HG03354 (cell line): ENCODE results near the gene GPLD1.
A peak's percentile ranks its signal among the peaks of the same experiment; 100 is the strongest.

Source experiments
- ATAC-seq: cut with Tn5 transposase; IDR thresholded peaks from one replicate; pipeline ENCODE4 v1.9.1; 2021; ENCODE audit warnings: mild to moderate bottlenecking; ENCODE audit not compliant: unreplicated experiment, poor library complexity, severe bottlenecking

The GPLD1 gene

DNA sequence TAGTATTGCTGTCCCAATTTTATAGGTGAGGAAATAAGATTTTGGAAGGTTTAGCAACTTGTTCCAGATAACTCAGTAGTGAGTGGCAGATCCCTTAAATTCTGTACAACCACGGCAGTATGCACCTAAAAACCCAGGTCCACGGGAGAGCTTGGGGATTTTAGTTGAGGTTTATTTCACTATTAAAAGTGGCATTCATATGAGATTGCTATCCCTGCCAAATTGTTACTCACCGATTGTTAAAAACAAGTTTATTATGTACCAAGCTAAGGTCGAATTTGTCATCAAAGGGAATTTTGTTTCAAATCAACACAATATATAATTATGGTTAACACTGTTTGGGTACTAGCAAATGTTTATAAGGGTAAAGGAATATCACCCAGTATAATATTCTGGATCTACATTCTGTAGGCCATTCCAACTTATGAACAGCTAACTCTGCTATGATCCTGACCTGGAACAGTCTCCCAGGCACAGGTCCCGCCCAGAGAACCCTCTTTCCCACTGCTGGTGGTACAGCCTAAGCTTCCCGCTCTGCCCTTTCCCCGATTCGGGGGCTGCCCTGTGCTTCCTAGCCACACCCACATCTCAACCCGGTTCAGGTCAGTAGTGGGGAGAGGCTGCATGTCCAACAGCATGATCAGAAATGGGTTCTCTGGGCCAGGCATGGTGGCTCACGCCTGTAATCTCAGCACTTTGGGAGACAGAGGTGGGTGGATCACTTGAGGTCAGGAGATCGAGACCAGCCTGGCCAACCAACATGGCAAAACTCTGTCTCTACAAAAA, 24.9 kb downstream of the GPLD1 start:
- no peak for ATAC-seq

DNA sequence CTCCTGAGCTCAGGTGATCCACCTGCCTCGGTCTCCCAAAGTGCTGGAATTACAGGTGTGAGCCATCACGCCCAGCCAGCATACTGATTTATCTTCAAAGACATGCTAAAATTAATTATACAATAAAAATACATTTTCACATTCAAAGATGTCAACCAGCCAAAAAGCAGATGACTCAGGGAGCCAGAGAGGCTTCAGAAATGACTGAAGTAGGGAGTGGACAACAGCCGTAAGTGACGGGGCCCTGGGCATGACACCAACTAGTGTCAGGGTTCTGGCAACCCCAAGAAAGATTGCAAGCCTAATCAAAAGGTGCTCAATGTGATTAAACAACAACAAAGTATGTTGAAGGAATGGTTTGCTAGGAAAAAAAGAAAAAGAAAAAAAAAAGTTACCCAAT, 28.4 kb downstream of the GPLD1 start:
- ATAC-seq, result no peak

DNA sequence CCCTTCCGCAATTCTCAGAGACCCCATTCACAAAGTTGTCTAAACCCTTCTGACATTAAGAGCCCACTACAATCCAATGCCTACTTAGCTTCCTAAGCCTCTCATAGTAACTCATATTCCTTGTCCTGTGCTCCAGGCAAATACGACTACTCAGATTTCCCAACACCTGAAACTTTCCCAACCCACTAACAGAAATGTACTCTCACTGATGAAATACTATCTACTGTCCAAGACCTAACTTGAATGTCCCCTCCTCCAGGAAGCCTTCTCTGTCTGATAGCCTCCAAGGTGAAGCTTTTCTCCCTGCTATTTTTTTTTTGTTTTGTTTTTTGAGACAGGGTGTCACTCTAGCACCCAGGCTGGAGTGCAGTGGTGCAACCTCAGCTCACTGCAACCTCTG, 30.4 kb downstream of the GPLD1 start:
- no peak for ATAC-seq

DNA sequence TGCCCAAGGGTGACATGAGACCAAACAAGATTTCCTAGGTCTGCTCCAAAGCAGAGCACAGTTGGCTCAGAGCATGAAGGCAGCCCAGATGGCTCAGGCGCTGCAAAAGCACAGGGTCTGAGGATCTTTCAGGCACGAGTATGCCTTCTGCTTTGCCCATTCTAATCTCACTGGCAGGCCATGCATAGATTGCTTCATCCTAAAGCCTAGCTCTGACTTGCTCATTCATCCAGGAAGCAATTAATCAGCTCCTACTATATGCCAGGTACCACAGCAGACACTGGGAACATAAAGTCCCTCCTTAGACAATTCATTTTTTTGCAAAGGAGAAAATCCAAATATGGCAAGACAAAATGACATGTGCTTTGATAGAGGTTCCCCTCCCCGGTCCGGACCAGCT, 31.2 kb downstream of the GPLD1 start:
- no peak for ATAC-seq

DNA sequence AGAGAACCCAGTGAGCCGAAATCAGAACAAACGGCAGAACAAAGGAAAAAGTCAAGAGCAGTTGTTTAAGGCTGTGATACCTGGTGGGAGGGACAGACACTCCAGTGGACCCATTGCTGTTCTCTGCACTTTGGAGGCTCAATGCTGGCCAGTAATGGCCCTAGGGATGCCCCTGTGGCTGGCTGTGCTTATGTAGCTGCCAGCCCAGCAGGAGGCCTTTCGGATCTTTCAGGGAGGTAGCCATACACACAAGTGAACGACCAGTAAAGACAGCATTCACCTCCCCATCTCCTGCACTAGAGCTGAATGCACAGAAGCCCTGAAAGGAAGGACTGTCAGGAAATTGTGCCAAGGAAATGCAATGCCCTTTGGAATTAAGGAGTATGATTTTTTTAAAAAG, 34.3 kb downstream of the GPLD1 start:
- ATAC-seq, result no peak

DNA sequence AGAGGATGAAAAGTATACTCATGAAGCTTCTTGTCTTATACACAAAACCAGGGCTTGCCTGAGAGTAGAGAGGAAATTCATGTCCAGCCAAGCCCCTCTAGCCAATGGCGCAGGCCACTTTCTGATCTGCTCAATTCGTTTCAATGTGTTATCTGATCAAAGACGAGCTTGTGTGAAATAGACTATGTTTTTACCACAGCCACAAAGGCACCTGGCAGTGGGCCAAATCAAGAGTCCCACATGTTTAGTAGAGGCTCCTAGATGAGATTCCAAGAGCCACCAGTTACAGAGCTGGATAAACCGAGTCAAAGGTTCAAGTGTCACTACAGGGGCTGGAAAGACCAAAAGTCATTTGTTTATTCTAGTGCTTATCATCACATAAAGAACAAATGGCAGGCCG, 34.9 kb downstream of the GPLD1 start:
- ATAC-seq, result no peak

DNA sequence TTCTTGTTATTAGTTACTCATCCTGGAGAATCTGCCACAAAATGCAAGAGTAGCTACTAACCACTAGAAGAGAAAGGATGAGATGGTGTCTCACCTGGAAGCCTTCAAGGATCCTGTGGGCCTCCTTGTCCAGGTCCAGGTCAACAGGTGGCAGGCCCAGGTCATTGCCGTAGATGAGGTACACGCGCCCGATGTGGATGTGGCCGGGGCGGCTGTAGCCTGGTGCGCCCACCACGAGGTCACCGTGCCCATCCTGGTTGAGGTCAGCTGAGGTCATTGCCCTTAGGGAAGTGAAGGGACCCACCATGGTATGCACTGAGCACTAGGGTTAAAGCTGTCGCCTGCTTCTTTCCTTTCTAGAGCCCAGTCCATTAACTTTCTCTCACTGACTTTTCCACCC, 35.5 kb downstream of the GPLD1 start:
- no peak for ATAC-seq

DNA sequence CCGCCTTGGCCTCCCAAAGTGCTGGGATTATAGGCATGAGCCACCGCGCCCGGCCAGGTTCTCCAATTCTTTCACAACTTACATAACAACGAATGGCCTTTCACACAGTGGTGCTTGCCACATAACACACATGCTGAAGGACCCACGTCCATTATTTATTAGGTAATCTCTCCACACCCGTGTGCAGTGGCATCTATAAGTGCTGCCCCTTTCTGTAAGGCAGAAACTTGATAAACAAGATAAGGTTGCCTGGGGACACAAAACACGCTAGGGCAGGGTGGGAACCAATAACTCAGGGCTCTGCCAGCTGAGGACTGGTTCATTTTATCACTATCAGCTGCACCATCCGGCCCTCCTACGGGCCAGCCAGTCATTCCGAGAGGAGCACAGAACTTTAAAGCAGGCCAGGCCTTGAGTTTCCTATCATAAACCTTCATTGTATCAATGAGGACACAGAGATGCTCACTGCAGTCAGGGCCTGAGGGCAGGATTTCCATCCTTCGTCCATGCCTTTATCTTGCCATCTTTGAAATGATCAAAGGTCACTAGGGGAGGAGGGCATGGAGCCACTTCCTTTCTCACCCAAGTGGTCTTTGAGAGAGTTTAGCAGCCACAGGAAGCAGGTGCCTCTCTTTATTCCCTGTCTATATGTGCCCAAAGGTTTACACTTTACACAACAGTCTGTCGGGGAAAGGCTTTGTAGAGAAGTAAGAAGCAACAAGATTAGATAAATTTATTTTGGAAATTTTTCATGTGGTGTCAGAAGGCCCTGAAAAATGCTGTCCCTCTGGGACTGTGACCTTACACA, 37.6 kb downstream of the GPLD1 start:
- ATAC-seq, result no peak

DNA sequence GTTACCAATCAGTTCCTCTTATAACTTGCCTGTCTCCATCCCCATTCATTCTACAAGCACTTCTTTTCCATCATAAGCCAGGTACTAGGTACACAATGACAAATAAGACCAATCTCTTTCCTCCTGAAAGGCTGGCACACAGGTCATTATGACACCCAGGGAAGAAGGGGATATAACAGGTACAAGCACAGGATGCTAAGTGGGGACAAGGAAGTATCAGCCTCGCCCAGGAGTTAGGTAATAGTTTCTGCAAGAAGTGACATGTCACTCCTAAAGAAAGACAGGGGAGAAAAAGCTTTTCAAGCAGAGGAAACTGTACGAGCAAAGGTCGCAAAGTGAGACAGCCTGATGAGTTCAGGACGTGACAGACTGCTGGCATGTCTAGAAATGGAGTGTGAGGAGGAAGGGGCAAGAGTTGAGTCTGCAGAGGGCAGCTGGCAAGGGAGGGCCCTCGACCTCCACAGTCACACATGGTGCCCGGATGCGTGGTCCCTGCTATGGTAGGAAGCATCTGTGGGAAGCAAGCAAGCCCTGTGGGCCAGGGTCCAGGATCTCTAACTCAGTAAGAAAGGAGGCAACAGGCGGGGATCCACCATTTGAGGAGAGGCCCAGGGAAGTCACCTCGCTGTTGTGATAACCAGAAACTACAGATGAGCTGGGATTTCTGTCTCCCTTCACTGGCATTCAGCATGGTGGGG, 40.4 kb downstream of the GPLD1 start:
- ATAC-seq, result no peak

DNA sequence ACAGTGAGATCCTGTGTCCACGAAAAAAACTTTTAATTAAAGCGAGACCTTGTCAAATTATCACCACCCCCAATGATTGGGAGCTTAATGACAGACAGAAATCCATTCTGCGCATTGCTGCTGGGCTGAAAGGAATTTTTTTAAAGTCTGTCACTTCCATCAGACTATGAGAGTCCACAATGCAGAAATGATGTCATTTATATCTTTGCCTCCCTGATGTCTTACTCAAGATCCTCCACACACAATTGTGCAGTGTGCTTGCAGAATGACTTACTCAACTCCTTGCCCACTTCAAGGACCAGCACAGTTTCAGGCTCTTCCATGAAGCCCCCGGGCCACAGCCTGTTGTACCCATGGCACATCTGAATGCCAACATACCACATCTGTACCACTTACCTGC, 41.0 kb downstream of the GPLD1 start:
- no peak for ATAC-seq

DNA sequence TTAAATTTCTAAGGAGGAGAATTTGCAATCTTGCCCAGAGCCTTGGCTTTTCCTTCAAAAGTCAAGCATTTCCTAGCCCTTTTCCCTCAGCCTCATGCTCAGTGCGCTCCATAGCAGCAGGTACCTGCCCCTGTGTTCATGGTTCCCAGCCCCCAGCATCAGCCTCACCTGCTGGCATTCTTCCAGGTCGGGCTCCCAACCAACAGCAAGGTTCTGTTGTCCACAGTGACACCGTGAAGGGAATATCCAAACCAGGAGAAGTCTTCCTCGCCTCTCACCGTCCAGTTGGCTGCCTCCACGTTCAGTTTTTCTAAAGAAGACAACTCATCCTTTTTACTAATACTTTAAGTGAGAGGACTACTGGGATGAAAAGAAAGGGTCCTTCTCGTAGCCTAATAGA, 42.7 kb downstream of the GPLD1 start:
- no peak for ATAC-seq

DNA sequence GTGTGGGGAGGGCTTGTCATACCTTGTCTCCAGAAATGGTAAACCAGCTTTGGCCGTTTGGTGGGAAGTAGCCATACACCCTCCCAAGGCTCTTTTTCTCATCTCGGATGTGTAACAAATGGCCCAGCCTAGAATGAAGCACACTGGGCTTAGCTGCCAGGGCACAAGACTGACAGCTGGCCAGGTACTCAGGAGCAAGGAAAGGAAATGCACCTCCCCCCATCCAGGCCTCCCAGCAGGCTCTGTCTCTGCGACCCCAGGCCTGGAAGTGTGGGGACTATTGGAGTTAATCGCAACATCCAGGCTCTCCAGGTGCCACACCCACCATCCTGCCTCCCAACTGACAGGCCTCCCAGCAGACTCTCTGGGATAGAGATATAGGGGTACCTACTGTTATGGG, 43.7 kb downstream of the GPLD1 start:
- no peak for ATAC-seq

DNA sequence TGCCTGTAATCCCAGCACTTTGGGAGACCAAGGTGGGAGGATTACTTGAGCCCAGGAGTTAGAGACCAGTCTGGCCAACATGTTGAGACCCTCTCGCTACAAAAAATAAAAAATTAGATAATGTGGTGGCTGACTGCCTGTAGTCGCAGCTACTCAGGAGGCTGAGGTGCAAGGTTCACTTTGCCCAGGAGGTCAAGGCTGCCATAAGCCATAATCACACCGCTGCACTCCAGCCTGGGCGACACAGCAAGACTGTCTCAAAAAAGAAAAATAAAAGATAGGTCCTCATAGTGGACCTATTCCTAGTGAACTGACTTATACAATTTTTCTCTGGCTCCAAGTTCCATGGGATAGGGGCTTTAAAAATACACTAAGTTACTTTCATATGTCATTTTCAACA, 44.8 kb downstream of the GPLD1 start:
- ATAC-seq, result no peak

DNA sequence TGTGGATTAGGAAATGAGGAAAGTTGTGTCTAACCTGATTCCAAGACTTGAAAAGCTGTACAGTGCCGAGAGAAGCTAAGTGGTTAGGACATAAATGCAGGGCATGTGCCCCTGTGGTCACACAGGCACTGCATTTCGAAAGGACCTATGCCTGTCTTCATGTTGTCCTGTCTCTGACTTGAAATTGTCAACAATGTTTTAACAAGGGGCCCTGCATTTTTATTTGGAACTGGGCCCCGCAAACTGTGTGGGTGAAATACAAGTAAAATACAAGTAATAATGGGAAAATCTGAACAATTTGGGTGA, 47.8 kb downstream of the GPLD1 start:
- ATAC-seq, result no peak

DNA sequence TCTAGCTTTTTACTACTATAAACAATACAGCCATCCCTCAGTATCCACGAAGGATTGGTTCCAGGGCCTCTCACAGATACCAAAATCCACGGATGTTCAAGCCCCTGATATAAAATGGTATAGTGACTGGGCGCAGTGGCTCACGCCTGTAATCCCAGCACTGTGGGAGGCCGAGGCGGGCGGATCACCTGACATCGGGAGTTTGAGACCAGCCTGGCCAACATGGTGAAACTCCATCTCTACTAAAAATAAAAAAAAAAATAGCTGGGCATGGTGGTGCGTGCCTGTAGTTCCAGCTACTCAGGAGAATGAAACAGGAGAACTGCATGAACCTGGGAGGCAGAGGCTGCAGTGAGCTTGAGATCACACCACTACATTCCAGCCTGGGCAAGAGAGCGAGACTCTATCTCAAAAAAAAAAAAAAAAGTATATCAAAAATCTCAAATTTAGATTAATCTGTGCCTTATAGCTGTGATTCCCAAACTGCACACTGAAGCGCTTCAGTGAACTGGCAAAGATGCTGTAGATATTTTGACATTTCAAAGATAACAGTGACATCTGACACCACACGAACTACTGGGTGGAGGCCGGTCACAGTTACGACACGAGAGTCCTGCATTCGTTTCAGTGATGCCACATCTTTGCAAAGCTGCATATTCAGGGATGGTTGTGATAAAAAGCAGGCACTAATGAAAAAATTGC, 48.3 kb downstream of the GPLD1 start:
- ATAC-seq, result no peak

DNA sequence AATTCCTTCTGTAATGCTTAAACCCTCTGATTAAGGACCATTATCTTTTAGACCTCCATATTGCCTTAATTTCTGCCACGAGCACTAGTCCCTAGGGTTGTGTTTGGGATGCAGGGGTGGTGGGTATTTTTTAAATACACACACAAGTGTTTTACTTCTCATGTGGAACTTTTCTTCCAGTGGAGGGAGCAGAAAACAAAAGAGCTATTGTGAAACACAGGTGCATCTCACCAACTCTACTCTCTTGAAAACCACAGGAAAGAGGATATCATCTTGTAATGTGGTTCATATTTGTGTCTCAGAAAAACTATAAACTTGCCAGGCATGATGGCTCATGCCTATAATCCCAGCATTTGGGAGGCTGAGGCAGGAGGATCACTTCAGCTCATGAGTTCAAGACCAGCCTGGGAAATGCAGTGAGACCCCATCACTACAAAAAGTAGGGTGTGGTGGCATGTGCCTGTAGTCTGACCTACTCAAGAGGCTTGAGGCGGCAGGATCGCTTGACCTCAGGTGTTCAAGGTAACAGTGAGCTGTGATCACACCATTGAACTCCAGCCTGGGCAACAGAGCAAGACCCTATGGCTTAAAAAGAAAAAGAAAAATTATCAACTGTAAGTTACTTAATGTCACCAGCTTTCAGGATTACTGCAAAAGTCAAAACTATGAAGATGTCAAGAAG, 49.4 kb downstream of the GPLD1 start:
- ATAC-seq, result no peak

DNA sequence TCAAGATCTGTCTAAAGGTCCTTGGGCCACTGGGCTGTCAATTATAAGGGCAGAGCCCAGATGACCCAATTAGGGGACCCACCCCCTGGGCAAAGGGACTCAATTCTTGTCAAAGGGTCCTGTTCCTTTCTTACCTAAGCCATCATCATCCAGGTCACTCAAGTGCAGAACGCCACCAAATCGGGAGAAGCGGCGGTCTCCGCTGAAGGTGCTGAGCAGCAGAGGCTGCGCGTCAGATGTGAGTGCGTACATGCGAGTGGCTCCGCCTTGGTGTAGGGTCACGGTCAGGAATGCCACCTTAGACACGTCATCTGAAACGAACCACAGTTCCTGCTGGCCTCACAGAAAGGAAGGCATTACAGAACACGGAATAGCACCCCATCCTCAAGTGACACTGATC, 52.4 kb downstream of the GPLD1 start:
- ATAC-seq, result no peak

DNA sequence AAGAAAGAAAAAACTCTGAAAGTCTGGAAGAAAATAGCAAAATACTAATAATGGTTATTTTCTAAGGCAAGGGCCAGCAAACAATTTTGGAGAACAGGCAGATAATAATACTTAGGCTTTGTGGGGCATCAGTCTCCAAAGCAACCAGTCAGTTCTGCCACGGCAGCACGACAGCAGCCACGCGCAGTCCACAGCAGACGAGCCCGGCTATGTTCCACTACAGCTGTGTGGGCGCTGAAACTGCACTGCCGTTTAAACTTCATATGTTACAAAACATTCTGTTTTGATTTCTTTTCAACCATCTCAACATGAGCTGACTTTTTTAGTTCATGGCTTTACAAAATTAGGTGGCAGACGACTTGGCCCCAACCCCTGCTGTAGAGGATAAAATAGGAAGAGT, 56.8 kb downstream of the GPLD1 start:
- no peak for ATAC-seq

DNA sequence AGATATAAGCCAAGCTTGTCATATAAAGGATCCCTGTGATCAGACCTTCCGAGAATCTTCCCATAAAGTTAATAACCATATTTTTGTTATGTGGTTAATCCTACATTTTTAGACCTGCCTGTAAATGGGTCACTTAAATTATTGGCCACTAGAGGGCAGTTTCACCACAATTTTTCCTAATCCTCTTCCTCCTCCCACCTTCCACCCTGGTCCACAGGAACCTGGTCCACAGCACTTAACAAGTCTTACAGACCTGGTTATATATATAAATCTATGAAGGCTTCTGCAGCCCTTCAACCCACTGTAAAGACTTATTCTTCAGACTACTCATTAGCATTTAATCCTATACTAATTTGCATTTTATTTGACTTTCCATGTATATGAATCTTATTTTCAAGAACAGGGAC, 58.3 kb downstream of the GPLD1 start:
- ATAC-seq, result peak; percentile 59

DNA sequence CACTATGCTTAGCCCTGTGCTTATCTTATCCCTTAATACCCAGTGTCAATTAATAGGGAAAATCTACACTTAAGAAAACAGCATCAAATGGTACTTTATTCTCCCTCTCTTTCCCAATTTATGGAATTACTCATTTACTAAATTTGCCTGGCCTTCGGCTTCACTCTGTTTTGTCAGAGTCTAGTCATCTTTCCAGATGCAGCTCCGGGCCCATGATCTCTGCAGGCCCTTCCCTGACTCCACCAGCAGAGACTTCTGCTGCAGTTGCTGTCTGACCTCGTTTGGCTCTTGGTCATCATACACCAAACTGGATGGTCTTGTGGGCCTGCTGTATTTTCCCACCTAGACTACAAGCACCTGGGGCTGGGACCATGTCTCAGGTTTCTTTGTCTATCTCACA, 59.3 kb downstream of the GPLD1 start:
- ATAC-seq, result no peak
